ENCODE results near the gene NACC2.

GRCh38 chr9:136120438-136120844 lies 25.4 kb upstream of the NACC2 start:
- TF ChIP-seq EZH2 (IDR thresholded peaks at IDR 0.05; ENCODE audit: borderline replicate concordance) (no peak), CTCF (IDR thresholded peaks at IDR 0.05; ENCODE audit: poor library complexity) (no peak), EZH2phosphoT487 (IDR thresholded peaks at IDR 0.05; ENCODE audit: low read depth, severe bottlenecking, unreplicated experiment) (no peak)

Measured in hepatocyte (in vitro differentiated cells).